AG04449 (cell line): ENCODE data around the gene CADM1.

Experiments used
- CTCF ChIA-PET: fragments of 350-600 bp; formaldehyde crosslinking; extraction: SDS; loops from one replicate; lab custom pipeline; 2021; ENCODE audit warnings: antibody characterized with exemption; lab: Yijun Ruan, JAX
- POLR2A ChIA-PET: fragments of 400-600, 350-600 bp; formaldehyde crosslinking; extraction: SDS; loops from one replicate; lab custom pipeline; 2020; ENCODE audit warnings: antibody characterized with exemption, inconsistent platforms; lab: Yijun Ruan, JAX
- DNase-seq: peaks from one replicate; pipeline ENCODE4 v3.0.0-alpha.2; 2010; ENCODE audit warnings: low read depth, low spot score
- H3K4me3 ChIP-seq: 2 replicates; pipeline ENCODE4 v1.5.1; 2011; ENCODE audit warnings: low read depth, mild to moderate bottlenecking, control low read depth, low read length
- CTCF ChIP-seq: IDR thresholded peaks from one replicate; pipeline ENCODE4 v1.5.1; 2011; ENCODE audit warnings: mild to moderate bottlenecking, moderate library complexity, low read length, control low read depth, inconsistent platforms; ENCODE audit not compliant: insufficient read depth; ENCODE audit errors: missing control alignments

The CADM1 gene

GRCh38 chr11:115528225-115528624 lies 24.0 kb upstream of the CADM1 start:
- TF ChIP-seq CTCF = no peak
- no peak overlapping the region for H3K4me3 ChIP-seq
- POLR2A ChIA-PET = no interaction called here
- CTCF ChIA-PET = interaction anchor here (1.2 to 1.5 kb wide), 2 partner anchors 9 to 193 kb away, joined by 3 read pairs; no protein-coding TSS in a partner anchor
- DNase-seq = no peak

- TF ChIP-seq CTCF = no peak
- ChIA-PET CTCF (interaction anchor here (1.2 to 1.5 kb wide), 2 partner anchors 8 to 192 kb away, joined by 3 read pairs; no protein-coding TSS in a partner anchor), POLR2A (no interaction called here)
- no peak overlapping the region for H3K4me3 ChIP-seq
- no peak for DNase-seq
Observed at GRCh38 chr11:115527534-115528125, 23.4 kb upstream of the CADM1 start.

GRCh38 chr11:115525531-115526006 lies 21.4 kb upstream of the CADM1 start:
- POLR2A ChIA-PET = no interaction called here
- no peak for TF ChIP-seq CTCF
- CTCF ChIA-PET = interaction anchor here (0.7 kb wide), 1 partner anchor 21 kb away, joined by 3 read pairs; the partner anchor contains the start of gene CADM1

GRCh38 chr11:115524572-115524971 lies 20.4 kb upstream of the CADM1 start:
- CTCF ChIA-PET = interaction anchor here (0.8 to 1.4 kb wide), 2 partner anchors 9 to 18 kb away, joined by 3 read pairs; no protein-coding TSS in a partner anchor
- DNase-seq = no peak
- H3K4me3 ChIP-seq = no peak overlapping the region
- TF ChIP-seq CTCF = no peak
- POLR2A ChIA-PET = no interaction called here

More at GRCh38 chr11:115525531-115526006, 21.4 kb upstream of the CADM1 start:
- no peak overlapping the region for H3K4me3 ChIP-seq
- DNase-seq = no peak

GRCh38 chr11:115523727-115524399 lies 19.6 kb upstream of the CADM1 start:
- no peak for DNase-seq
- CTCF ChIA-PET = interaction anchor here (0.8 to 1.4 kb wide), 2 partner anchors 8 to 17 kb away, joined by 3 read pairs; no protein-coding TSS in a partner anchor
- POLR2A ChIA-PET = no interaction called here

More at GRCh38 chr11:115523727-115524399, 19.6 kb upstream of the CADM1 start:
- TF ChIP-seq CTCF = no peak
- no peak overlapping the region for H3K4me3 ChIP-seq
